H9 (cell line): ENCODE data around the gene KISS1R. TPM values are rescaled to one million over a fixed set of nuclear protein-coding genes. Genes with fewer than 3 reads are reported as not detected.
A peak's percentile ranks its signal among the peaks of the same experiment; 100 is the strongest.
"Not testable (repeated sequence)": the region's sequence is repeated elsewhere in the genome, so short reads cannot be mapped to it uniquely, and the experiment has no call there.

Experiments used
- DNase-seq: peaks from one replicate; pipeline ENCODE4 v3.0.0-alpha.2; 2017
- H2AFZ ChIP-seq: one replicate; pipeline ENCODE4 v1.6.1; 2013; ENCODE audit warnings: mild to moderate bottlenecking, low read length, control low read depth, moderate library complexity
- H2AK5ac ChIP-seq: 2 replicates; pipeline ENCODE4 v1.6.1; 2013; ENCODE audit warnings: low read length, control low read depth, mixed read lengths; ENCODE audit not compliant: insufficient read length
- H2BK120ac ChIP-seq: one replicate; pipeline ENCODE4 v1.6.1; 2013; ENCODE audit warnings: low read depth, mild to moderate bottlenecking, low read length, control low read depth, inconsistent platforms; ENCODE audit not compliant: poor library complexity, severe bottlenecking
- H2BK12ac ChIP-seq: 2 replicates; pipeline ENCODE4 v1.6.1; 2013; ENCODE audit warnings: low read length, control low read depth, mixed read lengths, low read depth; ENCODE audit not compliant: insufficient read length
- H2BK15ac ChIP-seq: 2 replicates; pipeline ENCODE4 v1.6.1; 2013; ENCODE audit warnings: low read depth, low read length, control low read depth
- H2BK20ac ChIP-seq: one replicate; pipeline ENCODE4 v1.6.1; 2013; ENCODE audit warnings: low read depth, mild to moderate bottlenecking, low read length, control low read depth, inconsistent platforms; ENCODE audit not compliant: poor library complexity, severe bottlenecking
- H2BK5ac ChIP-seq: 2 replicates; pipeline ENCODE4 v1.6.1; 2013; ENCODE audit warnings: low read length, control low read depth, mixed read lengths; ENCODE audit not compliant: insufficient read length
- H3K14ac ChIP-seq: 2 replicates; pipeline ENCODE4 v1.6.1; 2013; ENCODE audit warnings: low read length, control low read depth; ENCODE audit not compliant: insufficient read depth
- H3K18ac ChIP-seq: 2 replicates; pipeline ENCODE4 v1.6.1; 2013; ENCODE audit warnings: low read depth, mild to moderate bottlenecking, mixed read lengths, low read length, control low read depth; ENCODE audit not compliant: insufficient read length
- H3K23ac ChIP-seq: 2 replicates; pipeline ENCODE4 v1.6.1; 2013; ENCODE audit warnings: low read length, control low read depth, mixed read lengths, low read depth; ENCODE audit not compliant: insufficient read length
- H3K23me2 ChIP-seq: 2 replicates; pipeline ENCODE4 v1.6.1; 2013; ENCODE audit warnings: low read depth, mild to moderate bottlenecking, mixed read lengths, low read length, control low read depth; ENCODE audit not compliant: insufficient read length, poor library complexity, severe bottlenecking
- H3K27ac ChIP-seq: 2 replicates; pipeline ENCODE4 v1.5.1; 2013; ENCODE audit warnings: low read length, control low read depth, mixed read lengths, low read depth; ENCODE audit not compliant: insufficient read length
- H3K27me3 ChIP-seq: 2 replicates; pipeline ENCODE4 v1.6.1; 2013; ENCODE audit warnings: low read length, control low read depth, inconsistent platforms; ENCODE audit not compliant: insufficient read depth
- H3K4ac ChIP-seq: 2 replicates; pipeline ENCODE4 v1.6.1; 2013; ENCODE audit warnings: low read depth, mild to moderate bottlenecking, control low read depth, inconsistent platforms, low read length, moderate library complexity
- H3K4me1 ChIP-seq: 2 replicates; pipeline ENCODE4 v1.6.1; 2013; ENCODE audit warnings: low read length, control low read depth, inconsistent platforms; ENCODE audit not compliant: insufficient read depth
- H3K4me2 ChIP-seq: 2 replicates; pipeline ENCODE4 v1.6.1; 2013; ENCODE audit warnings: low read length, control low read depth, mixed read lengths; ENCODE audit not compliant: insufficient read length, insufficient read depth
- H3K56ac ChIP-seq: 2 replicates; pipeline ENCODE4 v1.6.1; 2013; ENCODE audit warnings: low read depth, mild to moderate bottlenecking, mixed read lengths, low read length, control low read depth; ENCODE audit not compliant: insufficient read length
- H3K79me1 ChIP-seq: 2 replicates; pipeline ENCODE4 v1.6.1; 2013; ENCODE audit warnings: low read depth, mild to moderate bottlenecking, moderate library complexity, low read length, control low read depth, inconsistent platforms; ENCODE audit not compliant: insufficient read depth, poor library complexity, severe bottlenecking
- H3K79me2 ChIP-seq: 2 replicates; pipeline ENCODE4 v1.6.1; 2013; ENCODE audit warnings: low read length, control low read depth, inconsistent platforms; ENCODE audit not compliant: insufficient read depth
- H3K9ac ChIP-seq: 2 replicates; pipeline ENCODE4 v1.6.1; 2013; ENCODE audit warnings: low read length, control low read depth, mixed read lengths; ENCODE audit not compliant: insufficient read length; ENCODE audit errors: extremely low read depth
- H3K9me3 ChIP-seq: one replicate; pipeline ENCODE4 v1.6.1; 2013; ENCODE audit warnings: low read depth, low read length, inconsistent platforms; ENCODE audit not compliant: control insufficient read depth
- H3T11ph ChIP-seq: one replicate; pipeline ENCODE4 v1.6.1; 2013; ENCODE audit warnings: mild to moderate bottlenecking, low read length, control low read depth, inconsistent platforms
- H4K20me1 ChIP-seq: one replicate; pipeline ENCODE4 v1.6.1; 2013; ENCODE audit not compliant: control insufficient read depth, insufficient read length, insufficient read depth
- H4K5ac ChIP-seq: 2 replicates; pipeline ENCODE4 v1.6.1; 2013; ENCODE audit warnings: low read depth, mild to moderate bottlenecking, mixed read lengths, low read length, control low read depth; ENCODE audit not compliant: insufficient read length
- H4K8ac ChIP-seq: replicated peaks from 2 replicates; pipeline ENCODE4 v1.6.1; 2013; ENCODE audit warnings: low read length, control low read depth, mixed read lengths, low read depth; ENCODE audit not compliant: insufficient read length
- H4K91ac ChIP-seq: 2 replicates; pipeline ENCODE4 v1.6.1; 2013; ENCODE audit warnings: low read depth, mild to moderate bottlenecking, moderate library complexity, mixed read lengths, low read length, control low read depth; ENCODE audit not compliant: insufficient read length
- H3K27ac Mint-ChIP-seq, 3 experiments: 2 replicates in 2 of 3; 3 replicates in 1 of 3; pipeline ENCODE4 v1.8.0; 2020 to 2021; ENCODE audit warnings: mixed read lengths in 3 of 3, mild to moderate bottlenecking in 1 of 3, moderate library complexity in 1 of 3
- H3K27me3 Mint-ChIP-seq: 2 replicates; pipeline ENCODE4 v1.8.0; 2021; ENCODE audit warnings: low read depth, mild to moderate bottlenecking, moderate library complexity, mixed read lengths
- H3K36me3 Mint-ChIP-seq, 3 experiments: 2 replicates in 2 of 3; 3 replicates in 1 of 3; pipeline ENCODE4 v1.8.0; 2020 to 2021; ENCODE audit warnings: low read depth in 3 of 3, mixed read lengths in 3 of 3; ENCODE audit not compliant: insufficient read depth in 1 of 3
- H3K4me1 Mint-ChIP-seq, 2 experiments: 2 replicates each; pipeline ENCODE4 v1.8.0; 2020; ENCODE audit warnings: mixed read lengths in 2 of 2
- H3K4me3 Mint-ChIP-seq, 2 experiments: 2 replicates in 1 of 2; 3 replicates in 1 of 2; pipeline ENCODE4 v1.8.0; 2020 to 2021; ENCODE audit warnings: mild to moderate bottlenecking in 2 of 2, mixed read lengths in 2 of 2, moderate library complexity in 1 of 2
- H3K9me3 Mint-ChIP-seq, 2 experiments: 2 replicates in 1 of 2; 3 replicates in 1 of 2; pipeline ENCODE4 v1.8.0; 2020; ENCODE audit warnings: mild to moderate bottlenecking in 2 of 2, mixed read lengths in 2 of 2, moderate library complexity in 1 of 2
- WGBS: extraction: QIAGEN DNeasy Blood & Tissue Kit; methylation state at CpG from one replicate; pipeline ENCODE4 v1.1.7; 2013; ENCODE audit warnings: missing lambda C conversion rate, low lambda C conversion rate, mixed read lengths; ENCODE audit not compliant: insufficient read length; ENCODE audit errors: extremely low coverage; 5-methylcytosine and 5-hydroxymethylcytosine counted together
- total RNA-seq: library from RNA; stranded (reverse); gene quantifications from 2 replicates; pipeline ENCODE4 v1.2.1, GENCODE V29; 2021

KISS1R gene
- total RNA-seq, 1 experiment from 2014 or later: 3.3 TPM

- Mint-ChIP-seq H3K4me3 (peak overlapping the region in 1 of 2 experiments; percentile 10; a peak in 1 of 5 replicates), H3K36me3 (peaks cover 32 to 59% (median 45%) of the 10 kb centered on the region in 3 experiments)
- H3K23ac ChIP-seq, H3K4me1 Mint-ChIP-seq, H2AK5ac ChIP-seq, DNase-seq, H2BK12ac ChIP-seq, H3K4me2 ChIP-seq, H3K27ac Mint-ChIP-seq, H4K20me1 ChIP-seq, H3K79me1 ChIP-seq, H3T11ph ChIP-seq, H3K4ac ChIP-seq, H3K14ac ChIP-seq, H3K27ac ChIP-seq, H2BK5ac ChIP-seq, H4K8ac ChIP-seq, H3K56ac ChIP-seq, H3K23me2 ChIP-seq, H3K9ac ChIP-seq, H3K79me2 ChIP-seq, H4K91ac ChIP-seq, H2BK120ac ChIP-seq, H2BK15ac ChIP-seq, H3K27me3 ChIP-seq, H3K9me3 Mint-ChIP-seq, H4K5ac ChIP-seq, H3K9me3 ChIP-seq, H3K4me1 ChIP-seq, H2AFZ ChIP-seq, H3K27me3 Mint-ChIP-seq, H3K18ac ChIP-seq, H2BK20ac ChIP-seq: not testable (repeated sequence)
- no CpG with 5 or more reads among the region's 24 CpGs for WGBS
Observed at GRCh38 chr19:878751-879561, 38.2 kb upstream of the KISS1R start.
